Adrenal gland (tissue), 5 donors: ENCODE data around the gene CES2.

Experiments used
- CTCF ChIP-seq, 6 experiments: fragments of 450-650 bp in 4 of 6; fragments of 200-600 bp in 2 of 6; sonication (generic) in 1 of 6; IDR thresholded peaks; 1 replicate in 5 of 6; 2 replicates in 1 of 6; pipeline versions ENCODE4 v1.5.1 to v1.8.0; 2016 to 2021; ENCODE audit warnings: antibody characterized with exemption in 6 of 6, mild to moderate bottlenecking in 2 of 6, moderate library complexity in 1 of 6
- POLR2A ChIP-seq, 2 donors: fragments of 450-650 bp; IDR thresholded peaks; one replicate each; pipeline ENCODE4 v1.6.1; 2017; ENCODE audit warnings: antibody characterized with exemption in 2 of 2, mild to moderate bottlenecking in 2 of 2, moderate library complexity in 1 of 2
- donor health status: DM: no; HTN: no; CAD: no.

DNA sequence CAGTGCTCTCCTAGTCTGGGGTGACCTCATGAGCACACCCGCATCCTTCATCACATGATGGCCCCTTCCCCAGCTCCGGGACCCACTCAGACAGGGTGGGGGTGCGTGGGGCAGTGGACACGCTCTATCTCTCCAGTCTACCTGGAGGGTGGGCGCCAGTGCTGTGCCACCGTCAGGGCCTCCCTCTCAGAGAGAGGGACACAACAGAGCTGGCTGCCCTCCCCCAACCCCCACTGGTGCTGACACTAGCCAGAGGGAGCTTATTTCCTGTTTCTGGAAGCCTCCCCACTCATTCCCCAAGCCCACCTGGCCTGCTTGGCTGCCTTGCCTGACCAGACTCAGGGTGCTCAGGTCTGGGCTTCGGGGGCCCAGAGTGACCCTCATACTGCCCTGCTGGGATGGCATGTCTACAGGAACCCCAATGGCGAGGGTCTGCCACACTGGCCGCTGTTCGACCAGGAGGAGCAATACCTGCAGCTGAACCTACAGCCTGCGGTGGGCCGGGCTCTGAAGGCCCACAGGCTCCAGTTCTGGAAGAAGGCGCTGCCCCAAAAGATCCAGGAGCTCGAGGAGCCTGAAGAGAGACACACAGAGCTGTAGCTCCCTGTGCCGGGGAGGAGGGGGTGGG lies 8.2 kb downstream of the CES2 start:
- TF ChIP-seq CTCF (IDR thresholded peaks at IDR 0.05), result no peak
- no peak for TF ChIP-seq POLR2A (IDR thresholded peaks at IDR 0.05)
